ENCODE data around the gene ZG16B. TPM values are rescaled to one million over a fixed set of nuclear protein-coding genes. Genes with fewer than 3 reads are reported as not detected.

The ZG16B gene
- total RNA-seq, 1 donor from 2014 or later: not detected

- DNase-seq (ENCODE audit: low read depth in 2 of 2): peak; percentile 35 to 44
Observed at GRCh38 chr16:2842340-2843000, 12.4 kb downstream of the ZG16B start.

GRCh38 chr16:2843526-2843925 is 13.4 kb downstream of the ZG16B start:
- DNase-seq (ENCODE audit: low read depth in 2 of 2): no peak

GRCh38 chr16:2845116-2845515 is 15.0 kb downstream of the ZG16B start:
- no peak for DNase-seq (ENCODE audit: low read depth in 2 of 2)

GRCh38 chr16:2846511-2847310 is 16.6 kb downstream of the ZG16B start:
- DNase-seq (ENCODE audit: low read depth in 2 of 2): no peak

- DNase-seq (ENCODE audit: low read depth in 2 of 2): no peak
Observed at GRCh38 chr16:2848933-2849725, 19.0 kb downstream of the ZG16B start.

- no peak for DNase-seq (ENCODE audit: low read depth in 2 of 2)
Observed at GRCh38 chr16:2852003-2852730, 22.1 kb downstream of the ZG16B start.

GRCh38 chr16:2852731-2853507 is 22.8 kb downstream of the ZG16B start:
- no peak for DNase-seq (ENCODE audit: low read depth in 2 of 2)

GRCh38 chr16:2853531-2854073 is 23.5 kb downstream of the ZG16B start:
- DNase-seq (ENCODE audit: low read depth in 2 of 2): no peak

- DNase-seq (ENCODE audit: low read depth in 2 of 2): no peak
Observed at GRCh38 chr16:2854700-2855309, 24.7 kb downstream of the ZG16B start.

GRCh38 chr16:2855536-2855935 is 25.4 kb downstream of the ZG16B start:
- no peak for DNase-seq (ENCODE audit: low read depth in 2 of 2)

GRCh38 chr16:2856061-2856670 is 26.1 kb downstream of the ZG16B start:
- no peak for DNase-seq (ENCODE audit: low read depth in 2 of 2)

GRCh38 chr16:2856686-2857450 is 26.8 kb downstream of the ZG16B start:
- no peak for DNase-seq (ENCODE audit: low read depth in 2 of 2)

GRCh38 chr16:2857451-2858244 is 27.5 kb downstream of the ZG16B start, which contains the start of gene PRSS22:
PRSS22 (minus strand) TSS chr16:2858170; CDS start chr16:2858104, 66 bp downstream.
- DNase-seq (ENCODE audit: low read depth in 2 of 2): no peak

- no peak for DNase-seq (ENCODE audit: low read depth in 2 of 2)
Observed at GRCh38 chr16:2858245-2859025, 28.3 kb downstream of the ZG16B start.

- DNase-seq (ENCODE audit: low read depth in 2 of 2): no peak
Observed at GRCh38 chr16:2859686-2860265, 29.7 kb downstream of the ZG16B start.

GRCh38 chr16:2860826-2861567 is 30.9 kb downstream of the ZG16B start:
- peak; percentile 14 to 29 for DNase-seq (ENCODE audit: low read depth in 2 of 2)

Measured in lung microvascular endothelial cell (primary cell).